Stimulated activated CD4-positive, alpha-beta T cell treated with anti-CD3 and anti-CD28 coated beads, Interleukin-15, amount 100 ng/mL, for 24 hours (primary cell): ENCODE measurements around the gene GXYLT2.
"Not testable (repeated sequence)": the region's sequence is repeated elsewhere in the genome, so short reads cannot be mapped to it uniquely, and the experiment has no call there.

Experiments
- DNase-seq: peaks from one replicate; pipeline ENCODE4 v3.0.0-alpha.2; 2020

Gene GXYLT2

DNA sequence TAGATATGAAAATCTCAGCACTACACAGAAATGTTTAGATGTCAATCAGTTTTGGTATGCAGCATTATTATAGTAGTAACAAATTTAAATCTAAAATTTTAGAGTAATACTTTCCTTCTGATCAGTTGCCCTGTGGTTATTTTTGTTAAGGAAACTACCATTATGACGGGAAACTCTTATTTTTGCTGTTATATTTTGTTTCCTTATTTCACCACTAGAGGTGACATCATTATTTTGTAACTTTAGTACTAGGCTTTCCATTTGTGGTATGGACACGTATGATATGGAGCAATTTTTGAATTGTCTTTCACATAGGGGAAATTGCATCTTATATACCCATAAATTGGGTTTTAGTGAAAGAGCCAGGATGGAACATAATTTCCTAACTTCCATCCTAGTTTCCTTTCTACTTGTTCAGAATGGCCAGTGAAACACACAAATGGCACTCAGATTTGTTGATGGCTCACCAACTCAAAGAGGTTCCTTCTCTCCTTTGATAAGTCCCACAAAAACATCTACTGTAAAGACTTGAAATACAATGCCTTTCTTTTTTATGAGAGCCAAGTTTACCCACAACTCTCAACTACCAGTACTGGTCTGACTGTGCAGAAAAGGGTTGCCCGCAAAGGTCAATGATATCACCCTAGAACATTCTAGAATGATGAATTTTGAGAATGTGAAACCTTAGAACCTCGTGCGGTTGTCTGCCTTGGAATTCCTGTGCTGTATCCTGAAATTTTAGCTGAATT is 89.4 kb downstream of the GXYLT2 start:
- no peak for DNase-seq

- no peak for DNase-seq
These were observed 94.9 kb downstream of the GXYLT2 start for GRCh38 chr3:72982609-72983366.

DNA sequence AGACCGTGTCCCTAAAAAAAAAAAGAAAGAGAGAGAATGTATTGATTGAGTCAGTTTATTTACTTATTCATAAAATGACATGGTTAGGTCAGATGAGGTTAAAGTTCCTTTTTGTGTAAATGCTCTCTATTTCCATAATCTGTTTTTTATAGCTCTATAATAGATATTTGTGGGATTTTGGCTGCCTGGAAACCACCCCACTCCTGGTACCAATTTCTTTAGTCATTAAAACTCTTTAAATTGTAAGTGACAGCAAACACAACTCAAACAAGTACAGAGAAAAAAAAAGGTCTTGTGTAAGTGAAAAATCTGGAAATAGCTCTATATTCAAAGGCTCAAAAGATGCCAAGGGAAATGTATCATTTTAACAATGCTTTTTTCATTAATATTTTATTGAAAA is 97.7 kb downstream of the GXYLT2 start:
- no peak for DNase-seq

GRCh38 chr3:72990701-72991395 is 103.0 kb downstream of the GXYLT2 start:
- DNase-seq = no peak

DNA sequence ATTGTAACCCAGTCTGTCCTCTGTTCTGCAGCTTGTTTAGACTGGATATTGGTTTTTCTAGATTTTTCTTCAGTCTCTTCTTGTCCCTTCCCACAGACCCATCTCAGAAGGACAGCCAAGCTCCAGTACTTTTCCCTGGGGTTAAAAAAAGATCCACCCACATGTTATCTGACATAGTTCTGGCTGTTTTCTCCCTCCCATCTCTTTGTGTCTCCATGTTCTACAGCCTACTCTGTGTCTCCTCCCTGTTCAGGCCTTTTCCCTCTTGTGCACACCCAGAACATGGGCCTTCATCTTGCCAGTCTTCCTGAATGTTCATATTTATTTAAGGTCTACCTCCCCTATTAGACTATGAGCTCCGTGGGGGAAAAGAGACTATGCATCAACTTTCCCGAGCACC is 103.7 kb downstream of the GXYLT2 start:
- no peak for DNase-seq

GRCh38 chr3:72993391-72993790 is 105.5 kb downstream of the GXYLT2 start:
- DNase-seq = no peak

- DNase-seq = no peak
These were observed 107.5 kb downstream of the GXYLT2 start for GRCh38 chr3:72995337-72995736.

DNA sequence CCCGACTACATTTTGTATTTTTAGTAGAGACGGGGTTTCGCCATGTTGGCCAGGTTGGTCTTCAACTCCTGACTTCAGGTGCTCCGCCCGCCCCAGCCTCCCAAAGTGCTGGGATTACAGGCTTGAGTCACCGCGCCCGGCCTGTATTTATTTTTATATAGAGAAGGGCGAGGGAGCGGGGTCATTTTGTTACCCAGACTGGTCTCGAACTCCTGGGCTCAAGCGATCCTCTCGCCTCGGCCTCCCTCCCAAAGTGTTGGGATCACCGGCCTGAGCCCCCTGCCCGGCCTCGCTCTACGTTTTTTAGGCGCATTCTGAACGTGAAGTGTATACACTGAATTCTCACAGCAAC is 108.3 kb downstream of the GXYLT2 start:
- DNase-seq = peak; percentile 9

- peak; percentile 93 for DNase-seq
These were observed 108.9 kb downstream of the GXYLT2 start, which contains the start of gene PPP4R2 for GRCh38 chr3:72996473-72997333. Gene PPP4R2, plus strand, starts transcription at chr3:72996811. Its CDS starts 227 bp downstream, at chr3:72997038.

GRCh38 chr3:72997421-72997961 is 109.6 kb downstream of the GXYLT2 start:
- peak; percentile 31 for DNase-seq

- no peak for DNase-seq
These were observed 110.6 kb downstream of the GXYLT2 start for GRCh38 chr3:72998466-72998865.

DNA sequence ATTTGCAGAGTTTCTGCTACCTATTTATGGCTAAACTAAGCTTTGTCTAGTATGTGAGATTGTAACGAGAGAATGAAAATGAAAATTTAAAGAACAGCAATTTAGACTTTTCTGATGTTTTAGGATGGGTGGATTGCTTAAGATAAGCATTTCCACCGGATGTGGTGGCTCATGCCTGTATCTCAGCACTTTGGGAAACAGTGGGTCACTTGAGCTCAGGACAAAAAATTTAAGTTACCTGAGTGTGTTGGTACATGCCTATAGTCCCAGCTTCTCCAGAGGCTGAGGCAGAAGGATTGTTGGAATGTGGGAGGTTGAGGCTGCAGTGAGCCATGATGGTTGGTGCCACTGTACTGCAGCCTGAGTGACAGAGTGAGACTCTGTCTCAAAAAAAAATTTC is 112.1 kb downstream of the GXYLT2 start:
- peak; percentile 32 for DNase-seq

- not testable (repeated sequence) for DNase-seq
These were observed 115.2 kb downstream of the GXYLT2 start for GRCh38 chr3:73003050-73003449.

DNA sequence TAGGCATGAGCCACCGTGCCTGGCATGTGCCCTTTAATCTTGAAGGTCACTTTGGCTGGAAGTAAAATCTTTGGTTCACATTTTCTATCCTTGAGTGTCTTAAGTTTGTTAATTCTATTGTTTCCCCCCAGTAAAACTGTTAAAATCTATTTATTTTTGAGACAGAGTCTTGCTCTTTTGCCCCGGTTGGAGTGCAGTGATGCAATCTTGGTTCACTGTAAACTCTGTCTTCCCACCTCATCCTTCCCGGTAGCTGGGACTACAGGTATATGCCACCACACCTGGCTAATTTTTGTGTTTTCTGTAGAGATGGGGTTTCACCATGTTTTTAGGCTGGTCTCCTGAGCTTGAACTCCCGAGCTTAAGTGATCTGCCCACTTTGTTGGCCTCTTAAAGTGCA is 116.5 kb downstream of the GXYLT2 start:
- no peak for DNase-seq

- no peak for DNase-seq
These were observed 120.3 kb downstream of the GXYLT2 start for GRCh38 chr3:73007992-73008712.

DNA sequence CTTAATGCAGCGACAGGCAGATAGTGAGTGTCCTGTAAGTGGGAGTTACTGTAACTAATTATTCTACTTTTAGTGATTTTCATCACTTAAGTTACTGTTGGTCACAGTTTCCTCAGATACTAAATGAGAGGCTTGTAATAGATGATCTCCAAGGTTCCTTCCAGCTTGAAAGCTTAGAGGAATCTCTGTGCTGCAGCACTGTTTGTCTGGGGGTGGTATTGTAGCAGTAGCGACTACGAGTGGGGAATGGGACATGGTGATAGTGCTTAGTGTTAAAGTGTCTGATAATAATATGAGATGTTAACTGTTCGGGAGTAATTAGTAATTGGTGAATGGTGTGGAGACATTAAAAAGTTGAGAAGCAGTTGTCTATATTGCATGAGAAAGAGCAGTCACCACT is 121.2 kb downstream of the GXYLT2 start:
- DNase-seq = no peak

DNA sequence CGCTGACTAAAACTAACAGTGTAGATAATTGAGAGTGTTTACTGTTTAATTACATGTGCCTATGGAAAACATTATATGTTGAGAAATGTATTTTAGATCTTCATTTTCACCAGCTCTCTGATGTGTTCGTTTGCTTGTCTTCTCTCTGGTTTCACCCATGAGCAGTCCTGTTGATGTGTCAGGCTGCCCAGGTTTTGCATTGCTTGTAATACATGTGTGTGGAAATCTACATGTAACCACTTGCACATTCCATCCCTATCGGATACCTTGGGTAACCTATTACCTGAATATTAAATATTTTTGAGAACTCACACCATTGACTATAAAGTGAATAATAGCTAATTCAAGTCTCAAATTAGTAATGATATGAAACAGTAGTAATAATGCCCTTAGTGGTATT is 121.9 kb downstream of the GXYLT2 start:
- DNase-seq = no peak

GRCh38 chr3:73010158-73010557 is 122.3 kb downstream of the GXYLT2 start:
- no peak for DNase-seq

GRCh38 chr3:73018298-73018697 is 130.5 kb downstream of the GXYLT2 start:
- DNase-seq = no peak

GRCh38 chr3:73018790-73019441 is 131.1 kb downstream of the GXYLT2 start:
- no peak for DNase-seq

DNA sequence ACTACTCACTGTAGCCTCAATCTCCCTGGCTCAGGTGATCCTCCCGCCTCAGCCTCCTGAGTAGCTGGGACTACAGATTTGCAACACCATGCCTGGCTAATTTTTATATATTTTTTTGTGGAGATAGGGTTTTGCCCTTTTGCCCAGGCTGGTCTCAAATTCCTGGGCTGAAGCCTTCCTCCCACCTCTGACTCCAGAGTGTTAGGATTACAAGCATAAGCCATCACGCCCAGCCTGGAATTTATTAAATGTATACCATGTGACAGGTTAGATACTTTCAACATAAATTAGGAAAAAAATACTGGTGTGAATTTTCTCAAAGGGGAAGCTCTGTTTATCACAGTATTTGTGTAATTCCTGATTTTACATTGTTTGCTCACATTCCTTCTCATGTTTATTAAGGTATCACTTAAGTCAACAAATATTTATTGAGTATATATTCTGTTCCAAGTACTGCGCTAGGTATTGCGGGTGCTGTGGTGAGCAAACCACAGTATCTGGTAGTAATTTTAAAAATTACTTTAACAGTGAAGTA is 133.5 kb downstream of the GXYLT2 start:
- DNase-seq = no peak
